HG03469 (cell line): Measurements from ENCODE around the gene PRR33.
"Not testable (repeated sequence)": the region's sequence is repeated elsewhere in the genome, so short reads cannot be mapped to it uniquely, and the experiment has no call there.

Experiments
- ATAC-seq: cut with Tn5 transposase; IDR thresholded peaks from one replicate; pipeline ENCODE4 v1.9.1; 2021; ENCODE audit warnings: mild to moderate bottlenecking, moderate library complexity, moderate number of reproducible peaks; ENCODE audit not compliant: unreplicated experiment

Gene PRR33

DNA sequence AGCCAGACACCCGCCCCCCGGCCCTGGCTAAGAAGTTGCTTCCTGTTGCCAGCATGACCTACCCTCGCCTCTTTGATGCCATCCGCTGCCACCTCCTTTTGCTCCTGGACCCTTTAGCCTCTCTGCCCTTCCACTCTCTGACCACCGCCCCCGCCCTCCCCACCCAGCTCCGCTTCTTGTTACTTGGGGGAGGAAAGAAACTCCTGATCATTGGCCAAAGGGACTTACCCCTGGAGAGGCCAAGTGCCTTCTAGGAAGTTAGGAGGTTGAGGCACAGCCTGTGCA, at the start of gene PRR33:
TSS of gene PRR33 (minus strand) at position 65 of the 285 bp plus-strand sequence. CDS start 1,311 bp downstream, outside the sequence.
- ATAC-seq = no peak

DNA sequence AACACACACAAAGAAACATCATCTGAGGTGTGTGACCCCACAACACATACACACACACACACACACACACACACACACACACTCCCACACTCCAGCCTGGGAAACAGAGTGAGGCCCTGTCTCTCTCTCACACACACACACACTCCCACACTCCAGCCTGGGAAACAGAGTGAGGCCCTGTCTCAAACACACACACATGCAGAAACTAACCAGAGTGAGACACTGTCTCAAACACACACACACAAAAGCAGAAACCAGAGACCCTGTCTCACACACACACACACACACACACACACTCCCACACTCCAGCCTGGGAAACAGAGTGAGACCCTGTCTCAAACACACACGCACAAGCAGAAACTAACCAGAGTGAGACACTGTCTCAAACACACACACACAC, 48.1 kb upstream of the PRR33 start:
- not testable (repeated sequence) for ATAC-seq

DNA sequence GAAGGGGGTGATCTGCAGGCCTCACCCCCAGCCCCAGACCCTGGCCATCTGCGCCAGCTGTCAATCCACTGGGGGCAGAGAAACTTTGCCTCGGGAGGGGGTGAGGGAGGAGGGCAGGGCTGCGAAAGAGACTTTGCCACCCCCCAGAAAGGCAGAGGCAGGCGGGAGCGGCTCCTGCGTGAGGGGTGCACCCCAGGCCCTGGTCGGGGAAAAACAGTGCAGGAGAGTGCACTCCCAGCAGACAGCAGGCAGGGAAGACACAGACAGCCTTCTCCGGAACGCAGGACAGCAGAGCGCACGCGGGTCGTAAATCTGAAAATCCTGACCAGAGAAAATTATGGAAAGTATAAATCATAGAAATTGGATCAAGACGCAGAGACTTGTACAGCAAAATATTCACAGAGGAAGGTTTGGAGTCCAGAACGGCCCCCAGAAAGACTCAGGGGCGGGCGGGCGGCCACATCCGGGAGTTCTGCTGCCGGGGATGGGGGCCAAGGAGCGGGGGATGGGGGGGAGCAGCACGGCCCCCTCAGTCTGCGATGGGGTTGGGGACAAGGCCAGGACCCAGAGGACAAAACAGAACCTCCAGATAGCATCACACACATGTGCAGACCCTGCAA, 47.4 kb upstream of the PRR33 start:
- no peak for ATAC-seq

DNA sequence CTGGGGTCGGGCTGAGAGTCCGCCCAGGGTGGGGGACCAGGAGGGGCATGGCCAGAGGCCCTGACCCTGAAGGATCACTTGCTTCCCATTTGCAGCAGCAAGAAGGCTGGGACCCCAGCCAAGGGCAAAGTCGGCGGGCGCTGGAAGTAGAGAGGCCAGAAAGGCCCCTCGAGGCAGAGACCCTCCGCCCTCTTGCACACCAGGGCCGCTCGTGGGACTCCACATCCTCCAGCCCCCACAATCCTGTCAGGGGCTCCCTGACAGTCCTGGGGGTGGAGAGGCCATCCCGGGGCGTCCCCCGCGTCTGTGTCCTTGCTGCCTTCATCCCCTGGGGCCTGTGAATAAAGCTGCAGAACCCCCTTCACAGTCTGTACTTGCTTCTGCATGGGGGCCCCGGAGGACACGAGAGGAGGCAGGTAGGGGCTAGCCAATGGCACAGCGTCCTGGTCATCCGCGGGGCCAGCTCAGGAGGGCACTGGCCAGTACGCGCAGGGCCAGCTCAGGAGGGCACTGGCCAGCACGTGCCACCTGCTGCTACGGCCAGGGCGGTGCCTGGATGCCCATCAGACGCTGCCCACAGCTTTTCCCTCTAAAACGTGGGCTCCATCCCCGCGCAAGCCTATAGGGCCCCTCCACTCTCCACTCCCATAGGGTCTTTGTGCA, 46.8 kb upstream of the PRR33 start:
- ATAC-seq = no peak

DNA sequence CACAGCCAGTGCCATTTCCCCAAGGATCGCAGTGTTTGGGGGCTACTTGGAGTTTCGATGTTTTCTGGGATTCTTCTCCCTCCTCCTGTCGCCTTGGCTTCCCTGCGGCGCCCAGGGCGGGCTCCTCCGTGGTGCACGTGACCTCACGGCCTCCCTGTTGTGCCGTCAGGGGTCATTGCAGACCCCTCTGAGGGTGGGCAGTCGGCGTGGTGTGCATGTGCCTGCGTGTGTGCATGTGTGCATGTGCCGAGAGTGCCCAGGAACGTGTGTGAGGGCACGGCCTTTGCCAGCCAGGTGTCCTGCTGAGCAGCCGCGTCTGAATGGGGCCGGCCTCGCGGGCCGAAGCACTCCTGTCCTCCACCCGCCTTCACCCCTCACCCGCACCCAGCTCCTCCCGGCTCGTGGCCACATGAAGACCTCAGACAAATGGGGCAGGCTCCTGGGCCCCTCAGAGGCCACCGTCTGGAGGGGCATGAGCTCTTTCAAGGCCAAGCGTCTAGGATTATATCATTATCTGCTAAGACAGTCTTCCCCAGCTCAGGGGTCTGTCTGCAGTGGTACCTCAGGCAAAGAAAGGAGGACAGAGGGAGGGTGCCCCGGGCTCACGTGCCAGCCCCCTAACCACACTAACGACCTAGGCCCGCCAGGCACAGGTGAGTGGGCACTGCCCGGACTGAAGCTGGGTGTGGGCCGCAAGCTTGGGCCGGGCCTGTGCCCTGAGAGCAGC, 46.1 kb upstream of the PRR33 start:
- no peak for ATAC-seq

DNA sequence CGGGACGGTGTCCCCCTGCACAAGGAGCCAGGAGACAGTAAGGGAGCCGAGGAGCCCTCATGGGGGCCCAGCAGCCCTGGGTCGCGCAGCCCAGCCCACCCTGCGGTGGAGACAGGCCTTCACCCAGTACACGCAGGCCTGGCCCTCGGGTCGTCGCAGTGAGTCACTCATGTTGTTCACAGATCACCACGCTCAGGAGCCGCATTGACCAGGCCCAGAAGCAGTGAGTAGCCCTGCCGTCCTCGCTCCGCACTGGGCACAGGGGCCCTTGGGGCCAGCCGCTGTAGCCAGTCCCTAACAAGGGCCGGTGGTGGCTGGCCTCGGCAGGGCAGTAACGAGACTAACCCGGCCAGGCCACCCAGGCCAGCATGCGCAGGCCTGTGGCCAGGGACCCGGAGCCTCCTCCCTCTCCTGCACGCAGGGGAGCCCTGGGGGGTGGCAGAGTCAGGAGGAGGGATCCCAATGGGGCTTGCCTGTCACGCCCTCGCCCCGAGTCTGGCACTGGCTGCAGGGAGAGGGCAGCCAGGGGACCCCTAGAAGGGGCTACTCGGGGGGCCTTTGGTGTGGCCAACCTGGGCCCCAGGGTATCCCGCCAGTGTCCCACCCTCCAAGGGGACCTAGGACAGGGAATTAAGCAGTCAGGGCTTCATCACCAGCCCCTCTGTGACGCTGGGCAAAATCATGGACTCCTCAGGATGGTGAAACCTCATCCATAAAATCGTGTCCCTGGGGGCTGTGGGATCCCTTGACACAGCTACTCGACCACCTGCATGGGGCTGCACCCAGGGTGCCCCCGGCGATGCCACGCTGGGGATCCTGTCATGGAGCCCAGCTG, 45.3 kb upstream of the PRR33 start:
- no peak for ATAC-seq

DNA sequence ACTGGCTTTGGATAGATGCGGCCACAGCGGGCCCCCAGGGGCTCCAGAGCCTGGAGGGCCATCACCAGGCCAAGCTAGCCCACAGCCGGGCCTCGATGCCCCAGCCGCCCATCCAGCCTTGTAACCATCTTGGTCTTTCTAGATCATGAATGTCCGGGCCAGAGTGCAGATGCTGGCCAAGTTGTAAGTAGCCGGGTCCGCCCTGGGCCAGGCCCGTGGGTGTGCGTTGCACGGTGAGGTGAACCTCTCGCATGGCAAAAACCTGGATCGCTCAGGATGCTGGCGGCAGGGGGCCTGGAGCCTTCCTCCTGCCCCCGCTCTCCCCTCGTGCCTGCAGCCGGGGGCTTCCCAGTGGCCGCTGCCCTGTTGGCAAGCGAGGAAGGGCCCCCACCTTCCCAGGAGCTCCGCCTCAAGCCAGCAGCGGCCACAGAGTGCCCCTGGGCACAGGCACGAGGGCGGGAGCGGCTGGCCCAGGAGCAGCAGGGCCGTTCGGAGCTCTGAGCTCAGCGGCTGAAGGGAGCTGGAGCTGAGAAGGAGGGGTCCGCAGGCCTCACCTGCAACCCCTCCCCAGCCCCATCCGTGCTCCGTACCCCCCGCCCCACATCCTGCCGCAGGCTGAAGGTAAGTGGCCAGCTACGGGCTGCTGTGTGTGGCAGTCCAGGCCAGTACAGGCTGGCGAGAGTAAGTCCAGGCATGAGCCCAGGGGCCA, 44.5 kb upstream of the PRR33 start:
- no peak for ATAC-seq

DNA sequence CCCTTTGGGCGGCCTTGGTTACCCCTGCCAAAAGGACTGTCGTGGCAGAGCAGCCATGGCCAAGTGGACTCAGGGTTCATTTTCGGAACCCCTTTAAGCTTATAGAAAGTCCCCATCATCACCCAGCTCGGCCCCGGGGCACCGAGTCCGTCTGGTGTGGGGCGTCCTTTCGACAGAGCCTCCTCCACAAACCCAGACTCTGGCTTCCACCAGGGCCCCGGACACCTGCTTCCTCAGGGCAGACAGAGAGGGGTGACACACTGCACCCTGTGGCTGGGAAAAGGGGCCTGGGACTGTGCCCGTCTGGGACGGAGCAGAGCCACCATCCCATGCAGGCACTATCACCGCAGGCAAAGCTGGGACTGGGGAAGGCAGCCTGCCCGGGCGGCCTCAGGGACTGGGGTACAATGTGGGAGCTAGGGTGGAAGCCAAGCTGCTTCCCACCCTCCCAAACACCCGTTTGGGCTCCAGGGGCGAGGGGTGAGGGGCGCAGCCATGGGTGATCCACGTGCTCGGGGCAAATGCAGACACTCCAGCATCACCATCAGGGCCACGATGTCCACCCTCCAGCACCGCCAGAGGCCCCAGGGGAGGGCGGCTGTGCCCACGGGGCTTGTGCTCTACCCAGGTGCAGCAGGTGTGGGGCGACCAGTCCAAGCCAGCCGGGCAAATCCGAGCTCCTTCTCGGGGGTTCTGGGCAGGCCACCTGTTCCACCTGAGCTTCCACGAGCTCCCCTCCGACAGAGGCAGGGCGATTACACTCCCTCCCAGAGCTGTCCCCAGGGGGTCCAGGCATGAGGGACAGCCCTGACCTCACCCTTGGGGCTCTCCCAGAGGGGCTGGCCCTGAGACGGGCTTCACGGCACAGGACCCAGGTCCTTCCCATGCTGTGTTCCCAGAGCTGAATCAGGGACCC, 43.7 kb upstream of the PRR33 start:
- no peak for ATAC-seq

DNA sequence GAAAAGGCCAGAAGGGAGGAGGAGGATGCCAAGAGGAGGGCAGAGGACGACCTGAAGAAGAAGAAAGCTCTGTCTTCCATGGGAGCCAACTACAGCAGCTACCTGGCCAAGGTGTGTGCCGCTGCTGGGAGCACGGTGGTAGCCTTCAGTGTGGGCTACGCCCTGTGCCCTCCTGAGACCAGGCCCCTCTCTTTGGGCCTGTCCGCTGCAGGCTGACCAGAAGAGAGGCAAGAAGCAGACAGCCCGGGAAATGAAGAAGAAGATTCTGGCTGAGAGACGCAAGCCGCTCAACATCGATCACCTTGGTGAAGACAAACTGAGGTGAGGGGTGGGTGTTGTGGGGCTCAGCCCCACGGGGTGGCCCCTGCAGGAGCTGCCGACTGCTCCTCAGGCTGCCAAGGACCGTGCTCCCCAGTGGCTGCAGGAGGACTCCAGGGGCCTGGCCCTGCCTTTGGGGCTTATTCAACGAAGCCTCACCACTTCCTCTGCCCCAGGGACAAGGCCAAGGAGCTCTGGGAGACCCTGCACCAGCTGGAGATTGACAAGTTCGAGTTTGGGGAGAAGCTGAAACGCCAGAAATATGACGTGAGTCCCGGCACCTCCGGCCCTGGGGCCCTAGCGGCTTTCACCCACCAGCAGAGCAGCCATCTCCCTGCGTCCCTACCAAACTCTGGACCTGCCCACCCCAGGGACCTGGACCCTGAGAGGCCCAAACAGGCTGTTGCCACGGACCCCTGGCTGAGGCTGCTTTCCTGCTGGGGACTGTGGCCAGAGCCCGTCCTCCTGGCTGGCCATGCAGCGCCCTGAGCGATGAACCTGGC, 42.9 kb upstream of the PRR33 start:
- ATAC-seq = no peak

DNA sequence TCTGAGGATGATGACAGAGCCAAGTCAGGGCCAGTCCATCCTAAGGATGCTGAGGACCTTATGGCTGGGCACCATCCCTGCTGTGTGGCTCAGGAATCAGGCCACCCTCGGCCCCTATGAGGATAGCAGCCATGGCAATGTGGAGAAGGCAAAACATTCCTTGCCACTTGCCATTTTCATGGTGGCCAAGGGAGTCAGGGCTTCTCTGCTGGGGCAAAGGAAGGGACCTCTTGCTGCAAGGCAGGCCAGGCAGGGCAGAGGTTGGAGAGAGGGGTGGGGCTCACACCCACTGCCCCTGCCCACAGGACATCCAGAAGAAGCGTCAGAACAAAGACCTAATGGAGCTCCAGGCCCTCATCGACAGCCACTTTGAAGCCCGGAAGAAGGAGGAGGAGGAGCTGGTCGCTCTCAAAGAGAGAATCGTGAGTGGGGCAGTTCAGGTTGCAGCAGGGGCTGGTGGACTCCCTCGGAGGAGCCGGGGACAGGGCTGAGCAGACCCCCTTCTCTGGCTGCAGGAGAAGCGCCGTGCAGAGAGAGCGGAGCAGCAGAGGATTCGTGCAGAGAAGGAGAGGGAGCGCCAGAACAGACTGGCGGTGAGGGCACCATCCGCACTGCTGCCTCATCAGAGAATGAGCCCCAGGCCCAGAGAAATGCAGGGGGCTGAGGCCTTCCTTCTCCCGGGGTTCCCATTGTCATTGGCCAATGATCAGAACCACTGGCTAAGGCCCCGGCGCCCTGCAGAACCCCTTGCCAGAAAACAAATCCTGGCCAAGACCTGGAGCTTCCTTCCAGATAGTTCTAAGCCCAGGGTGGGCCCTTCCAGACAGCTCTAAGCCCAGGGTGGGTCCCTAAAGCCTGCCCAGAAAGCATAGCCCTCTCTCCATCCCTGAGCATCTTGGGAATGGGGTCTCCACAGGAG, 42.0 kb upstream of the PRR33 start:
- ATAC-seq = no peak

DNA sequence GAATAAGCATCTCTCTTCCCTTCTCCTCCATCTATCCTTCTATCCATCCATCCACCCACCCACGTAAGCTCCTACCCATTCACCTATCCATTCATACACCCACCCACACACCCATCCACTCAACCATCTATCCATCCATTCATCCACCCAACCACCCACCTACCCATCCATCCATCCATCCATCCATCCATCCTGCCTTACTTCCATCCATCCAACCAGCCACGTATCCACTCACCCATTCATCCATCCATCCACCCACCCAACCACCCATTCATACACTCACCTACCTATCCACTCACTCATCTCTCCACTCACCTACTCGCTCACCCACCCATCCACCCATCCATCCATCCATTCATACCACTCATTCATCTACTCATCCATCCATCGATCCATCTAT, 41.0 kb upstream of the PRR33 start:
- no peak for ATAC-seq

DNA sequence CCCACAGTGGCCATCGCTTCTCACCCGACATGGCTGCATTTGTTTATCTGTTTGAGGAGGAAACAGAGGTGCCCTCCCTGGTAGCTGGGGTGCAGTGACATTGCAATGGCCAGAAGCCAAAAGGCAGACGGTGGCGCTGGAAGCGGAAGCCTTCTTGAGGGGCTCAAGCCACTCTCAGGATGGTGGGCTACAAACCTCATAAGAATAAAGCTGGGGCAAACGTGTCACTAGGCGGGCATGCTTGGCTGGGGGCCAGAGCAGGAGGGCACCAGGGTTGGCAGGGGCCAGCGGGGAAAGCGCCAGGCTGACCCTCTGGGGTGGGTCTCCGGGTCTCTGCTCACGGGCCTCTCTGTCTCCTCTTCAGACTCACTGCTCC, 40.4 kb upstream of the PRR33 start:
- ATAC-seq = no peak

DNA sequence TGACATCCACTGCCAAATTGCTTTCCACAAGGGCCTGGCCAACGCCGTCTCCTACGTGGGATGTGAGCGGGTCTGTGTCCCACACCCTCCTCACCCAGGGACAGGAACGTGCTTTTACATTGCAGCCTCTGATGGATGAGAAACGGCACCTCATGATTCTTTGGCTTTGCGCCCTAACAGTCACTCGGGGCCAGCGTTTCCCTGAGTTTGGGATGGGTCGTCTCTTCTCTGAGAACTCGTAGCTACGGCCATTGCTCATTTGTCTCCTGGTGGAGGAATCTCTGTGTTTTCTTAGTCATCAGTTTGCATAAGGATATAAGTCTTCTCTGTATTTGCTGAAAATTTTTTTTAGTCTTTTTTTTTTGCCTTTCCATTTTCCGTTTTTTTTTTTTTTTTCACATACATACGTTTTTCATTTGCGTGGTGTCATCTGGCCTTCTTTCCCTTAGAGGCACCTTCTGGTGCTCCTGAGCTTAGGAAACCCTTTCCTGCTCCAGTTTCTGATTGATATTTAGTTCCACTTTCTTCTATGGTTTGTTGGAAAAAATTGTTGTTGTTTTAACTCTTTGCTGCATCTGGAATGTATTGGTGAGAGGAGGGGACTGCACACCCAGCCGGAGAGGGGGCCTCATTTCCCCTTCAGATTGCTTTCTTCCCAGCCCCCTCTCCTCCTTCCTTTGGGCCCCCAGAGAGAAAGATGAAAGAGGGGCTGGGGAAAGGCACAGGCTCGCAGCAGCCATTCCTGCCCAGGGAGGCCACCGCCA, 39.8 kb upstream of the PRR33 start:
- no peak for ATAC-seq

DNA sequence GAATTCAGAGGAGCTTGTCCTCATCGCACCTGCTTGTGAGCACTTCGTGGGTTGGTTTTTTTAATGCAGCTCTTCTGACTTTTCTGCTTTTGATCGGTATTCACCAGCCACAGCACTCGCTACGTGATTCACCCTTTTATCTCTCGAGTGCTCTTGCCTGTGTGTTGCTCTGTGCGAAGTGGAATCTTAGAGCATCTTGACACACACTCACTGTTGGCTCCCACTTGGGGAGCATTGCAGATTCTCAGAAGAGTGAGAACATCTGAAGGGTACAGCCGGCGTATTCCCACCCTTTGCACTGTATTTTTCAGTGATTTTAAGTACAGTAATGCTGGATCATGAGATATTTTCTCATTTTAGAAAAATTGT, 38.8 kb upstream of the PRR33 start:
- ATAC-seq = no peak

DNA sequence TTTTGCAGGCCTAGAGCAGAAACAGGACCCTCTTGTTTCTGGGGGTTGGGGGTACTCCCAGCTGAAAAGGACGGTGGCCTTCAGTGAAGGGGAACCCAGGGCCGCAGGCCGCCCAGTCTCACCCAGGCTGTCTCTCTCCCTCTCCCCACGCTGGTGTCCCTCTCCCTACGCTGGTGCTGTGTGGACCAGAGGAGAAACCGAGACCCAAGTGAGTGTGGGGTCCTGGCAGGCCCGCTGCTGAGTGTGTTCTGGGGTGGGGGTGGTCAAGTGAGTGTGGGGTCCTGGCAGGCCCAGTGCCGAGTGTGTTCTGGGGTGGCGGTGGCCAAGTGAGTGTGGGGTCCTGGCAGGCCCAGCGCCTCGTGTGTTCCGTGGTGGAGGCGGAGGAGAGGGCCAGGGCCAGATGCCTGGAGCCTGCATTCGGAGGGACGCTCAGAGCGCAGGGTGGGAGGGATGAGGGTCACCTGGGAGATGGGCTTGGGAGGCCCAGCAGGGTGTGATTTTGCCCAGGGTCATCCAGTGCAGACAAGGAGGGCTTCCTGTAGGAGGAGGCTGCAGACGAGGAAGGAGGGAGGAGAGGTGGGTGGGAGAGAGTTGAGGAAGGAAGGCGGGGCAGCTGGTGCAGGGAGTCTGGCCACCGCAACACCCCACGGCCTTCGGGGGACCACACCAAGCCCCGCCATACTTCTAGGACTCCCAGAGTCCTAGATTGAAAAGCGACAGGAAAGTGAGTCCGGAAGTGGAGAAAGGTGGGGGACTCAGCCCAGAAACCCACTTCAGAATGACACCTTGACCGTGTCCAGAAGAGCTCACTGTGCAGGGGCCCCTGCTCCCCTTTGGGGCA, 38.1 kb upstream of the PRR33 start:
- ATAC-seq = no peak

DNA sequence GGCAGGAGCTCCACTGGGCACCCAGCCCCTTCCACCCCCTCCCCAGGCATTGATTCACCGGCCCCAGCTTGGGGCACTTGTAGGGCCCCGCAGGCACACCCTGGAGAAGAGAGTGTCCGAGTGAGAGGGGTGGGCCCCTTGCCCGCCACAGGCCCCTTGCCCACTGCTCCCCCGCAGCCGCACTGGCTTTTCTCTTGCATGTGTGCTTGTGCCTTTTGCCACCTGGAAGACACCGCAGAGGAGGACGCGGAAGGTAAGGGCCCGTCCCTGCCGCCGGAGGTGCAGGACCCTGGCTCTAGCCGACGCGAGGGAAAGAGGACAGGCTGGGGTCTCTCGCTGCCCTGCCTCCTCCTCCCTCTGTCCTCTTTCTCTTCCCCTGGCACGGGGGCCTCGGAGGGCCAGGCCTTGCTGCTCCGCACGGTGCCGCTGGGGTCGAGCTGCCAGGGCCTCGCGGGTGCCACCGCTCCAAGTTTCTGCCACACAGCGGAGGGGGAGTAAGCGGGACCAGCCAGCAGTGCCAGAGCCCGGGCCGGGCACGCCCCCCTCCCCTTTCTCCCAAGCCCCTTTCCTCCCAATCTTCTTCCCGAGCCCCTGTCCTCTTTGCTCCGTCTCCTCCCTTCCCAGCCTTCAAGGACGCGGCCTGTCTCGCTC, 37.3 kb upstream of the PRR33 start:
- no peak for ATAC-seq
